Suprapubic skin (tissue), 3 donors: ENCODE measurements around the gene NTRK1.

Experiments used
- POLR2AphosphoS5 ChIP-seq, 3 donors: sonication (generic); formaldehyde crosslinking; IDR thresholded peaks; one replicate each; pipeline ENCODE4 v1.6.1; 2017; ENCODE audit warnings: antibody characterized with exemption in 3 of 3
- TF ChIP-seq, protein P1 (sequence below), 2 donors: fragments of 200-600 bp in 1 of 2; fragments of 450-650 bp in 1 of 2; sonication (generic) in 1 of 2; IDR thresholded peaks; one replicate each; pipeline ENCODE4 v1.5.1; 2016 to 2019; ENCODE audit warnings: antibody characterized with exemption in 2 of 2, mild to moderate bottlenecking in 1 of 2, moderate library complexity in 1 of 2

DNA sequence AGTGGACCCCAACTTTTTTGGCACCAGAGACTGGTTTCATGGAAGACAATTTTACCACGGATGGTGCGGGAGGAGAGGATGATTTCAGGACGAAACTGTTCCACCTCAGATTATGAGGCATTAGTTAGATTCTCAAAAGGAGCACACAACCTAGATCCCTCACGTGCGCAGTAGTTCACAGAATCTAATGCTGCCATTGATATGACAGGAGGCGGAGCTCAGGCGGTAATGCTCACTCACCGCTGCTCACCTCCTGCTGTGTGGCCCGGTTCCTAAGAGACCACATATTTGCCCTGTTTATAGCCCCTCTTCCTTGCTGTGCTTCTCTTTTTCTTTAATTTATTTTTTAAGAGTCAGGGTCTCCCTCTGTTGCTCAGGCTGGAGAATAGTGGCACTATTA lies 4.6 kb downstream of the NTRK1 start:
- TF ChIP-seq, protein P1, sequence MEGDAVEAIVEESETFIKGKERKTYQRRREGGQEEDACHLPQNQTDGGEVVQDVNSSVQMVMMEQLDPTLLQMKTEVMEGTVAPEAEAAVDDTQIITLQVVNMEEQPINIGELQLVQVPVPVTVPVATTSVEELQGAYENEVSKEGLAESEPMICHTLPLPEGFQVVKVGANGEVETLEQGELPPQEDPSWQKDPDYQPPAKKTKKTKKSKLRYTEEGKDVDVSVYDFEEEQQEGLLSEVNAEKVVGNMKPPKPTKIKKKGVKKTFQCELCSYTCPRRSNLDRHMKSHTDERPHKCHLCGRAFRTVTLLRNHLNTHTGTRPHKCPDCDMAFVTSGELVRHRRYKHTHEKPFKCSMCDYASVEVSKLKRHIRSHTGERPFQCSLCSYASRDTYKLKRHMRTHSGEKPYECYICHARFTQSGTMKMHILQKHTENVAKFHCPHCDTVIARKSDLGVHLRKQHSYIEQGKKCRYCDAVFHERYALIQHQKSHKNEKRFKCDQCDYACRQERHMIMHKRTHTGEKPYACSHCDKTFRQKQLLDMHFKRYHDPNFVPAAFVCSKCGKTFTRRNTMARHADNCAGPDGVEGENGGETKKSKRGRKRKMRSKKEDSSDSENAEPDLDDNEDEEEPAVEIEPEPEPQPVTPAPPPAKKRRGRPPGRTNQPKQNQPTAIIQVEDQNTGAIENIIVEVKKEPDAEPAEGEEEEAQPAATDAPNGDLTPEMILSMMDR (IDR thresholded peaks at IDR 0.05), result no peak
- TF ChIP-seq POLR2AphosphoS5 (IDR thresholded peaks at IDR 0.05), result no peak
